Daoy (cell line): ENCODE measurements around the gene MAML3. TPM values are rescaled to one million over a fixed set of nuclear protein-coding genes. Genes with fewer than 3 reads are reported as not detected.
A peak's percentile ranks its signal among the peaks of the same experiment; 100 is the strongest.

ENCODE experiments used
- DNase-seq: peaks from one replicate; pipeline ENCODE4 v3.0.0-alpha.2; 2015; ENCODE audit warnings: low read depth
- total RNA-seq: library from RNA; depleted of rRNA; stranded (reverse); fragments of >200 nt; shearing (Covaris generic); gene quantifications from 2 replicates; pipeline ENCODE4 v1.2.3, GENCODE V29; 2014

Gene MAML3
- total RNA-seq, 1 experiment from 2014 or later: 2.7 TPM

- DNase-seq: no peak
Measured at GRCh38 chr4:140156529-140157171, 2.7 kb upstream of the MAML3 start.

GRCh38 chr4:140154572-140154891 is 548 bp upstream of the MAML3 start:
- no peak for DNase-seq

- DNase-seq: no peak
Measured at GRCh38 chr4:140153419-140153717, 616 bp downstream of the MAML3 start.

GRCh38 chr4:140152751-140153418 is 1.1 kb downstream of the MAML3 start:
- peak; percentile 39 for DNase-seq

- peak; percentile 67 for DNase-seq
Measured at GRCh38 chr4:140152013-140152703, 1.8 kb downstream of the MAML3 start.

- peak; percentile 86 for DNase-seq
Measured at GRCh38 chr4:140151699-140152012, 2.3 kb downstream of the MAML3 start.

- peak; percentile 92 for DNase-seq
Measured at GRCh38 chr4:140150886-140151698, 2.9 kb downstream of the MAML3 start.

- no peak for DNase-seq
Measured at GRCh38 chr4:140150636-140150885, 3.4 kb downstream of the MAML3 start.

GRCh38 chr4:140149846-140150635 is 3.9 kb downstream of the MAML3 start:
- DNase-seq: peak; percentile 58

GRCh38 chr4:140144050-140144449 is 9.9 kb downstream of the MAML3 start:
- no peak for DNase-seq

GRCh38 chr4:140141210-140141835 is 12.7 kb downstream of the MAML3 start:
- no peak for DNase-seq

- no peak for DNase-seq
Measured at GRCh38 chr4:140140566-140140965, 13.4 kb downstream of the MAML3 start.

GRCh38 chr4:140138428-140138827 is 15.6 kb downstream of the MAML3 start:
- DNase-seq: no peak

GRCh38 chr4:140137671-140138070 is 16.3 kb downstream of the MAML3 start:
- no peak for DNase-seq

GRCh38 chr4:140136509-140136908 is 17.5 kb downstream of the MAML3 start:
- DNase-seq: peak; percentile 47

- peak; percentile 18 for DNase-seq
Measured at GRCh38 chr4:140135529-140136088, 18.4 kb downstream of the MAML3 start.

- no peak for DNase-seq
Measured at GRCh38 chr4:140134746-140135425, 19.1 kb downstream of the MAML3 start.

- no peak for DNase-seq
Measured at GRCh38 chr4:140133576-140133975, 20.4 kb downstream of the MAML3 start.

GRCh38 chr4:140131675-140132229 is 22.2 kb downstream of the MAML3 start:
- no peak for DNase-seq

- no peak for DNase-seq
Measured at GRCh38 chr4:140130677-140131076, 23.3 kb downstream of the MAML3 start.
